Stimulated activated CD4-positive, alpha-beta T cell treated with anti-CD3 and anti-CD28 coated beads, TNF-alpha, amount 100 ng/mL, for 1 hour (primary cell): ENCODE data around the gene PER1.
A peak's percentile ranks its signal among the peaks of the same experiment; 100 is the strongest.

Experiments
- DNase-seq, 3 donors: peaks; one replicate each; pipeline ENCODE4 v3.0.0-alpha.2; 2020; ENCODE audit warnings: low read depth in 3 of 3, low spot score in 1 of 3

PER1 gene

GRCh38 chr17:8140065-8141029 is 11.9 kb downstream of the PER1 start:
- no peak for DNase-seq

GRCh38 chr17:8138672-8139371 is 13.4 kb downstream of the PER1 start:
- peak; percentile 86 to 99 (median 94) for DNase-seq

- DNase-seq, result no peak
Observed at GRCh38 chr17:8138374-8138671, 13.9 kb downstream of the PER1 start.

- no peak for DNase-seq
Observed at GRCh38 chr17:8137645-8138373, 14.4 kb downstream of the PER1 start.

- no peak for DNase-seq
Observed at GRCh38 chr17:8133941-8134340, 18.3 kb downstream of the PER1 start.

- no peak for DNase-seq
Observed at GRCh38 chr17:8133399-8133798, 18.8 kb downstream of the PER1 start.

- DNase-seq, result no peak
Observed at GRCh38 chr17:8131844-8132441, 20.3 kb downstream of the PER1 start.

- no peak for DNase-seq
Observed at GRCh38 chr17:8128125-8128784, 23.9 kb downstream of the PER1 start.

GRCh38 chr17:8126491-8127066 is 25.6 kb downstream of the PER1 start:
- peak in 1 of 3 donors; percentile 41 for DNase-seq

- DNase-seq, result no peak
Observed at GRCh38 chr17:8125947-8126490, 26.2 kb downstream of the PER1 start.

GRCh38 chr17:8125154-8125946 is 26.9 kb downstream of the PER1 start:
- DNase-seq, result peak; percentile 62 to 94 (median 81)

- DNase-seq, result peak in 1 of 3 donors; percentile 19
Observed at GRCh38 chr17:8124350-8125153, 27.7 kb downstream of the PER1 start.

- DNase-seq, result peak in 1 of 3 donors; percentile 10
Observed at GRCh38 chr17:8123695-8124349, 28.4 kb downstream of the PER1 start, which contains the start of gene HES7. TSS of gene HES7 (minus strand) at chr17:8124106. CDS start at chr17:8124084, 22 bp downstream.

GRCh38 chr17:8122924-8123694 is 29.1 kb downstream of the PER1 start:
- peak in 1 of 3 donors; percentile 28 for DNase-seq

GRCh38 chr17:8122422-8122923 is 29.7 kb downstream of the PER1 start:
- DNase-seq, result no peak

GRCh38 chr17:8121681-8122421 is 30.4 kb downstream of the PER1 start:
- DNase-seq, result peak in 1 of 3 donors; percentile 35
